Heart right ventricle (tissue), 16 donors: ENCODE data around the gene FAM163B. TPM values are rescaled to one million over a fixed set of nuclear protein-coding genes. Genes with fewer than 3 reads are reported as not detected.

Experiments used
- ATAC-seq, 8 donors: fragments of 200-7000 bp; cut with Tn5 transposase; one replicate each; pipeline ENCODE4 v1.9.1; 2020; ENCODE audit warnings: mild to moderate bottlenecking in 8 of 8, moderate library complexity in 8 of 8, moderate number of reproducible peaks in 1 of 8
- DNase-seq, 2 donors: peaks; one replicate each; pipeline ENCODE4 v3.0.0-alpha.2; 2020
- H3K27ac ChIP-seq, 10 donors: fragments of 200-600 bp; sonication (generic) in 2 of 10; one replicate each; pipeline versions ENCODE4 v1.5.0 to v1.8.0; 2020 to 2022; ENCODE audit warnings: mild to moderate bottlenecking in 3 of 10
- H3K27me3 ChIP-seq, 7 donors: fragments of 200-600 bp; one replicate each; pipeline ENCODE4 v1.8.0; 2021 to 2022; ENCODE audit warnings: mild to moderate bottlenecking in 2 of 7
- H3K36me3 ChIP-seq, 9 donors: fragments of 200-600 bp; sonication (generic) in 1 of 9; one replicate each; pipeline versions ENCODE4 v1.5.0 to v1.8.0; 2020 to 2022; ENCODE audit warnings: mild to moderate bottlenecking in 2 of 9
- H3K4me1 ChIP-seq, 9 donors: fragments of 200-600 bp; sonication (generic) in 1 of 9; one replicate each; pipeline versions ENCODE4 v1.5.0 to v1.8.0; 2020 to 2022; ENCODE audit warnings: mild to moderate bottlenecking in 4 of 9
- H3K4me3 ChIP-seq, 10 donors: fragments of 200-600 bp; sonication (generic) in 2 of 10; one replicate each; pipeline versions ENCODE4 v1.5.0 to v1.8.0; 2020 to 2022; ENCODE audit warnings: mild to moderate bottlenecking in 7 of 10, moderate library complexity in 2 of 10
- H3K9me3 ChIP-seq, 11 donors: fragments of 200-600 bp in 10 of 11; sonication (generic) in 2 of 11; one replicate each; pipeline versions ENCODE4 v1.5.0 to v1.8.0; 2013 to 2022; ENCODE audit warnings: mild to moderate bottlenecking in 2 of 11, control low read depth in 1 of 11, moderate library complexity in 1 of 11
- CTCF ChIP-seq, 9 donors: fragments of 200-600 bp; sonication (generic) in 2 of 9; IDR thresholded peaks; one replicate each; pipeline versions ENCODE4 v1.5.0 to v1.8.0; 2021 to 2022; ENCODE audit warnings: antibody characterized with exemption in 9 of 9, mild to moderate bottlenecking in 5 of 9, moderate library complexity in 1 of 9
- WGBS, 2 donors: extraction: QIAGEN DNeasy Blood & Tissue Kit; methylation state at CpG; one replicate each; pipeline ENCODE4 v1.1.7; 2013; ENCODE audit warnings: inconsistent platforms in 1 of 2; 5-methylcytosine and 5-hydroxymethylcytosine counted together
- intact Hi-C, 10 donors: fragments of 100-400 bp; cut with DNase I; formaldehyde crosslinking; loops; one replicate each; pipeline versions ENCODE4 v1.11.1 to v1.14.2; 2022
- polyA plus RNA-seq, 2 donors: library from polyadenylated mRNA; stranded (reverse); fragments of 200-250 nt; gene quantifications; one replicate each; pipeline ENCODE4 v1.2.3, GENCODE V29; 2013
- total RNA-seq, 10 donors: library from RNA; stranded (reverse); fragmentation: NEBNext Ultra II Directional in 3 of 10; extraction: Animal tissue kit (Norgen Biotek cat#: 25700) in 3 of 10; gene quantifications; one replicate each; pipeline versions ENCODE4 v1.2.1 to v1.2.4, GENCODE V29; 2021 to 2023
- donor health status: Arrhythmogenic right ventricular cardiomyopathy.
- donor health status: ischemic (EF 13 %, LVEDD 7.1; RV severe dilation, severe dysfunction).
- donor health status: healthy with polysubstance abuse.
- donor health status: DM: no; HTN: yes; CAD: no.
- donor health status: DM: no; HTN: no; CAD: no.
- donor health status: ischemic (EF 25% LVEDD 6.9; RV normal size, moderate dysfunction).
- donor health status: ischemic (EF 25% LVEDD 5.7; RV mildly dilated, moderate dysfunction).
- donor health status: healthy.
- donor health status: DM: yes; HTN: yes; CAD: no.
- donor health status: Ischemic cardiomyopathy.
- donor health status: ischemic (EF 35%, LVEDD 5.7; RV mildly dilated, moderate dysfunction).
- donor health status: nonischemic (EF 11% LVEDD 7.7; RV severe dilation, severe dysfunction).
- donor health status: DM: yes; HTN: yes; CAD: no.
- donor health status: PGD.
- donor health status: ischemic (EF 29% LVEDD 5.4; RV normal size, mild dysfunction).
- donor health status: nonischemic (EF 23%, LVEDD 6.1; RV moderate dilation, normal function).

Gene FAM163B
- total and polyA plus RNA-seq, 12 donors, result 0.19 TPM; not detected in 11

DNA sequence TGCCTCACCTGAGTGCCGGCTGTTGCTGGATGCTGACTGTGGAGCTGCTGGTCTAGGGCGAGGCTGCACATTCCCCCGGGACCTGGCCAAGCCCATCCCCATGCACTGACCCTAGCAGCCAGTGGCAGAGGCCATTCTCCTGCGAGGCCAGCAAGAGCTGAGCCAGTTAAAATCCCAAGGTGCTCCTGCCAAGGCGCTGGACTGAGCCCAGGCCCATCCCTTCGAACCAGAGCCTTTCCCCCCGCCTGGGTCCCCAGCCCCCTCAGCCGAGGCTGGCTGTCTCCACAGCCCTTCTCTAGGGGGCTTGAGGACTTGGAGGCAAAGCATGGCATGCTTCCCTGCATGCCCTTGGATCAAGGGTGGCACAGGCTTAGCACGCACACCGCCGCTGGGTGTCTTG lies 73.1 kb downstream of the FAM163B start:
- Histone ChIP-seq H3K4me1 (peaks cover 23 to 76% (median 47%) of the 10 kb centered on the region in 9 donors), H3K36me3 (peaks cover 0 to 5% (median 0%) of the 10 kb centered on the region in 9 donors)

GRCh38 chr9:133535306-133535877 lies 73.8 kb downstream of the FAM163B start:
- peak overlapping the region in 9 of 10 donors; percentile 33 to 60 (median 54) for H3K4me3 ChIP-seq
- H3K36me3 ChIP-seq, result no peaks in the 10 kb centered on the region
- no peak for TF ChIP-seq CTCF (IDR thresholded peaks at IDR 0.05)
- DNase-seq, result no peak
- H3K27ac ChIP-seq, result peak overlapping the region in 3 of 10 donors; percentile 69 to 81 (median 71)
- 57 to 63% methylated on average over 13 of the region's 13 CpGs for WGBS, 2 donors
- H3K27me3 ChIP-seq, result peaks cover 0 to 37% (median 0%) of the 10 kb centered on the region in 7 donors
- intact Hi-C loops, result loop anchor here in 2 of 10 donors (2.0 to 5.0 kb wide), 2 partner anchors 42 to 189 kb away; no protein-coding TSS in a partner anchor
- no peaks in the 10 kb centered on the region for H3K9me3 ChIP-seq
- H3K4me1 ChIP-seq, result peaks cover 23 to 72% (median 44%) of the 10 kb centered on the region in 9 donors
- ATAC-seq, result no peak

More for the DNA sequence above, 73.1 kb downstream of the FAM163B start:
- Histone ChIP-seq H3K4me3 (peak overlapping the region in 6 of 10 donors; percentile 51 to 60 (median 59)), H3K27me3 (peaks cover 0 to 35% (median 0%) of the 10 kb centered on the region in 7 donors), H3K9me3 (no peaks in the 10 kb centered on the region), H3K27ac (peak overlapping the region in 1 of 10 donors; percentile 81)
- intact Hi-C loops, result loop anchor here in 2 of 10 donors (2.0 to 5.0 kb wide), 2 partner anchors 41 to 183 kb away; no protein-coding TSS in a partner anchor
- no peak for TF ChIP-seq CTCF (IDR thresholded peaks at IDR 0.05)
- 91 to 92% methylated on average over 11 of the region's 11 CpGs for WGBS, 2 donors
- DNase-seq (no peak), ATAC-seq (no peak)

DNA sequence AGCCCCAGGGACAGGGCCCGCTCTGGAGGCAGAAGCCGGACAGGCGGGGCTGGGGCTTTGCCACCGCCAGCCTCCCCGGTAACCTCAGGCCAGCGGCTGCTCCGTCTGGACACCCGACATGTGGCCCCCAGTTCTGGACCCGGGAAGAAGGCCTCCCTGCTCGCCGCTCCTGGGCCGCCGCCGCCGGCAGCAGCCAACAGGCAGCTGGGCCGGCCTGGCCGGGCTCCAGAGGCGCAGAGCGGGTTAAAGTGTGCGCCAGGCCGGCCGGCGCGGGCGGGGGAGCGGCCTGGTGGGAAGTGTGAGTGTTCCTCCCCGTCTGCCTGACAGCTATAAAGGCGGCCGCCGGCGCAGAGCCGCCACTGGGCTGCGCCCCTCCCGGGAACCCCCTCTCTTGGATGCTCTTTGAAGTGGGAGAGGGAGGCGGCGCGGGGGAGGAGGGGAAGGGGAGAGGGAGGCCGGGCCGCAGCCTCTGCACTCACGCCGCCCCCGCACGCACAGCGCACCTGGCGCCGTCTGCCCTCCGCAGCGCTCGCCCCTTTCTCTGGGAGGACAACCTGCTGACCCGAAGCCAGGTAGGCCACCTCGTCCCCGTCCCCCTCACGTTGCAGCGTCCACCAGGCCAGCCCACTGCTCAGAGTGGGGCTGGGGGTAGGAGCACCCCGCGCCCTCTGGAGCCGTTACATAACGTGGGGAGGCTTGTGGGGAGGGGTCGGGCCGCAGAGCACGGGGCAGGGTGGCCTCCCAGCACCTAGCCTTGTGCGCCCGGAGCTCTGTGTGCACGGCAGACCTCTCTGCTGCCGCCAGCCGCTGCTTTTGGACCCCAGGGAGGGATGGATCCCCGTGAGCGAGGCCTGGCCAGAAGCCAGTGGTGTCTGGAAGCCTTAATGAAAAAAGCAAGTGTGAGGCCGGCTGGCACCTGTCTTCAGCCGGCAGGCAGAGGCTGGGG lies 74.6 kb downstream of the FAM163B start, which contains the start of gene ADAMTSL2:
Gene ADAMTSL2 (plus strand): TSS at position 359 of the 946 bp plus-strand sequence. CDS start 2,009 bp downstream, outside the sequence.
- H3K9me3 ChIP-seq, result no peaks in the 10 kb centered on the region
- H3K36me3 ChIP-seq, result no peaks in the 10 kb centered on the region
- peak in 1 of 9 donors; percentile 27 for TF ChIP-seq CTCF (IDR thresholded peaks at IDR 0.05)
- intact Hi-C loops, result loop anchor here in 7 of 10 donors (1.0 to 5.0 kb wide), 5 partner anchors 43 to 193 kb away; no protein-coding TSS in a partner anchor
- H3K4me1 ChIP-seq, result peaks cover 23 to 68% (median 36%) of the 10 kb centered on the region in 9 donors
- H3K27ac ChIP-seq, result peak within 1 kb of the TSS in 9 of 10 donors; percentile 15 to 81 (median 61)
- H3K4me3 ChIP-seq, result peak within 1 kb of the TSS; percentile 19 to 60 (median 52)
- DNase-seq (peak; percentile 77 to 86), ATAC-seq (peak; percentile 56 to 76 (median 66))
- WGBS, 2 donors, result 1 to 2% methylated on average over 54 to 69 of the region's 70 CpGs
- peaks cover 0 to 45% (median 0%) of the 10 kb centered on the region in 7 donors for H3K27me3 ChIP-seq

- intact Hi-C loops, result loop anchor here (1.0 to 5.0 kb wide), 5 partner anchors 48 to 193 kb away; no protein-coding TSS in a partner anchor
- Histone ChIP-seq H3K36me3 (no peaks in the 10 kb centered on the region), H3K27ac (peak overlapping the region in 9 of 10 donors; percentile 15 to 81 (median 61)), H3K27me3 (peaks cover 0 to 46% (median 3%) of the 10 kb centered on the region in 7 donors), H3K4me3 (peak overlapping the region in 8 of 10 donors; percentile 33 to 60 (median 56)), H3K4me1 (peaks cover 20 to 68% (median 29%) of the 10 kb centered on the region in 9 donors), H3K9me3 (no peaks in the 10 kb centered on the region)
- no peak for TF ChIP-seq CTCF (IDR thresholded peaks at IDR 0.05)
- ATAC-seq (peak in 7 of 8 donors; percentile 1 to 21 (median 9)), DNase-seq (no peak)
- WGBS, 2 donors, result 52 to 60% methylated on average over 8 to 9 of the region's 9 CpGs
Measured at GRCh38 chr9:133533857-133534256, 75.3 kb downstream of the FAM163B start.
